Measurements from ENCODE around the gene SYNPO2.

- no peak for TF ChIP-seq CTCF (optimal IDR thresholded peaks at IDR 0.05 in 1 of 3, IDR thresholded peaks at IDR 0.05 in 1 of 3, conservative IDR thresholded peaks at IDR 0.05 in 1 of 3; ENCODE audit: extremely low read depth in 1 of 3, insufficient read depth in 2 of 3, low read length in 3 of 3)
- no peak for TF ChIP-seq EZH2 (IDR thresholded peaks at IDR 0.05; ENCODE audit: low read length)
Measured at GRCh38 chr4:118992149-118992548, 103.5 kb downstream of the SYNPO2 start.
